ENCODE measurements around the gene POLR2B. TPM values are rescaled to one million over a fixed set of nuclear protein-coding genes. Genes with fewer than 3 reads are reported as not detected.
"Not testable (repeated sequence)": the region's sequence is repeated elsewhere in the genome, so short reads cannot be mapped to it uniquely, and the experiment has no call there.

The POLR2B gene
- total RNA-seq = 107 and 116 TPM in 2 replicates
- long read RNA-seq, transcript POLR2B-203 (24 exons, 3,666 nt) = minor isoform, 6 of 253 reads
- long read RNA-seq, transcript POLR2B-201 (25 exons, 3,748 nt) = major isoform, 156 of 253 reads
- long read RNA-seq, partial matches to known transcripts = 75 of 253 reads
- long read RNA-seq, other reads (novel, unspliced or antisense) = 13 of 253 reads

DNA sequence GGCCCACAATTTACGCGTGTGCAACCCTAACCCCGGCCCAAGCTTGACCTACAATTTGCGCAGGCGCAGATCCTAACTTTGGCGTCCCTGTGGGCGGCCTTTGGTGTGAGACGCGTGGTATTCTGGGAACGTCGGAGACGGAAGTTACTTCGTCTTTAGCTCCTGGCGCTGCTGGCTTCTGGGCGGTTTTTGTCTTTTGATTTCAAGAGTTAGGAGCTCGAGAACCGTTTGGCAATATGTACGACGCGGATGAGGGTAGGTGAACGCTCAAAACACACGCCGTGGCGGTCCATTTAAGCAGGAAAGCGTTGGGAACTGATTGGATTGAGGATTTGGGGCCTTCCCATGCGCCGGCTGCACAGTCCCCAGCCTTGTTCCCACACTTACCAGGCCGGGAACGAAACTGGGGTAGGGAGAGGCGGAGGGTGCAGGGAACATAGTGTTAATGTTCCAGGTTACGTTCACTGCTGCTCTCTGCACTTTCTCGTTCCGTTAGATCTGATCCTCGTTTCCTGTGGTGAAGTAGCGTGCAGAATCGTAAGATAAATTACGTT lies at the start of gene POLR2B:
Gene POLR2B (plus strand): TSS at position 147 of the 554 bp plus-strand sequence. CDS start 90 bp downstream, at position 237.
- Mint-ChIP-seq H3K4me1 (ENCODE audit: low read depth) (peaks cover 25% of the 10 kb centered on the region), H3K4me3 (ENCODE audit: low read depth) (peak within 1 kb of the TSS; percentile 100), H3K36me3 (ENCODE audit: insufficient read depth) (peaks cover 3% of the 10 kb centered on the region), H3K27me3 (no peaks in the 10 kb centered on the region), H3K9me3 (ENCODE audit: low read depth) (no peaks in the 10 kb centered on the region), H3K27ac (peak within 1 kb of the TSS; percentile 100)
- TF ChIP-seq, protein P1, sequence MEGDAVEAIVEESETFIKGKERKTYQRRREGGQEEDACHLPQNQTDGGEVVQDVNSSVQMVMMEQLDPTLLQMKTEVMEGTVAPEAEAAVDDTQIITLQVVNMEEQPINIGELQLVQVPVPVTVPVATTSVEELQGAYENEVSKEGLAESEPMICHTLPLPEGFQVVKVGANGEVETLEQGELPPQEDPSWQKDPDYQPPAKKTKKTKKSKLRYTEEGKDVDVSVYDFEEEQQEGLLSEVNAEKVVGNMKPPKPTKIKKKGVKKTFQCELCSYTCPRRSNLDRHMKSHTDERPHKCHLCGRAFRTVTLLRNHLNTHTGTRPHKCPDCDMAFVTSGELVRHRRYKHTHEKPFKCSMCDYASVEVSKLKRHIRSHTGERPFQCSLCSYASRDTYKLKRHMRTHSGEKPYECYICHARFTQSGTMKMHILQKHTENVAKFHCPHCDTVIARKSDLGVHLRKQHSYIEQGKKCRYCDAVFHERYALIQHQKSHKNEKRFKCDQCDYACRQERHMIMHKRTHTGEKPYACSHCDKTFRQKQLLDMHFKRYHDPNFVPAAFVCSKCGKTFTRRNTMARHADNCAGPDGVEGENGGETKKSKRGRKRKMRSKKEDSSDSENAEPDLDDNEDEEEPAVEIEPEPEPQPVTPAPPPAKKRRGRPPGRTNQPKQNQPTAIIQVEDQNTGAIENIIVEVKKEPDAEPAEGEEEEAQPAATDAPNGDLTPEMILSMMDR (IDR thresholded peaks at IDR 0.05; ENCODE audit: unreplicated experiment) = no peak
- peak; percentile 84 for DNase-seq (ENCODE audit: low spot score, unreplicated experiment)

DNA sequence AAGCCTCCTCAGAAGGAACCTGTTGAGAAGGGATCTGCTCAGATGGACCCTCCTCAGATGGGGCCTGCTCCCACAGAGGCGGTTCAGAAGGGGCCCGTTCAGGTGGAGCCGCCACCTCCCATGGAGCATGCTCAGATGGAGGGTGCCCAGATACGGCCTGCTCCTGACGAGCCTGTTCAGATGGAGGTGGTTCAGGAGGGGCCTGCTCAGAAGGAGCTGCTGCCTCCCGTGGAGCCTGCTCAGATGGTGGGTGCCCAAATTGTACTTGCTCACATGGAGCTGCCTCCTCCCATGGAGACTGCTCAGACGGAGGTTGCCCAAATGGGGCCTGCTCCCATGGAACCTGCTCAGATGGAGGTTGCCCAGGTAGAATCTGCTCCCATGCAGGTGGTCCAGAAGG lies 48.1 kb upstream of the POLR2B start:
- H3K36me3 Mint-ChIP-seq (ENCODE audit: insufficient read depth) = peaks cover 35% of the 10 kb centered on the region
- H3K27ac Mint-ChIP-seq = no peak overlapping the region
- peaks cover 8% of the 10 kb centered on the region for H3K4me1 Mint-ChIP-seq (ENCODE audit: low read depth)
- TF ChIP-seq, protein P1 (IDR thresholded peaks at IDR 0.05; ENCODE audit: unreplicated experiment) = no peak
- no peaks in the 10 kb centered on the region for H3K9me3 Mint-ChIP-seq (ENCODE audit: low read depth)
- no peaks in the 10 kb centered on the region for H3K27me3 Mint-ChIP-seq
- no peak overlapping the region for H3K4me3 Mint-ChIP-seq (ENCODE audit: low read depth)
- no peak for DNase-seq (ENCODE audit: low spot score, unreplicated experiment)

DNA sequence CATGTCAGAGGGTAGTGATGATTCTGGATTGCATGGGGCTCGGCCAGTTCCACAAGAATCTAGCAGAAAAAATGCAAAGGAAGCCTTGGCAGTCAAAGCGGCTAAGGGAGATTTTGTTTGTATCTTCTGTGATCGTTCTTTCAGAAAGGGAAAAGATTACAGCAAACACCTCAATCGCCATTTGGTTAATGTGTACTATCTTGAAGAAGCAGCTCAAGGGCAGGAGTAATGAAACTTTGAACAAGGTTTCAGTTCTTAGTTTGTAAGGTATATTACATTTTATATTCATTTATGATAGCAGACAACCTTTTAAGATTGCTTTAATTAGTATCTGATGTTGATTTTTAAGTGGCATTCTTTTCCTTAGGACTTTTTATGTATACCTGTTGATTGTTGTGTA lies 46.8 kb upstream of the POLR2B start:
- Mint-ChIP-seq H3K4me3 (ENCODE audit: low read depth) (no peak overlapping the region), H3K36me3 (ENCODE audit: insufficient read depth) (peaks cover 32% of the 10 kb centered on the region), H3K4me1 (ENCODE audit: low read depth) (peaks cover 8% of the 10 kb centered on the region), H3K9me3 (ENCODE audit: low read depth) (no peaks in the 10 kb centered on the region), H3K27ac (no peak overlapping the region), H3K27me3 (no peaks in the 10 kb centered on the region)
- TF ChIP-seq, protein P1 (IDR thresholded peaks at IDR 0.05; ENCODE audit: unreplicated experiment) = no peak
- no peak for DNase-seq (ENCODE audit: low spot score, unreplicated experiment)

DNA sequence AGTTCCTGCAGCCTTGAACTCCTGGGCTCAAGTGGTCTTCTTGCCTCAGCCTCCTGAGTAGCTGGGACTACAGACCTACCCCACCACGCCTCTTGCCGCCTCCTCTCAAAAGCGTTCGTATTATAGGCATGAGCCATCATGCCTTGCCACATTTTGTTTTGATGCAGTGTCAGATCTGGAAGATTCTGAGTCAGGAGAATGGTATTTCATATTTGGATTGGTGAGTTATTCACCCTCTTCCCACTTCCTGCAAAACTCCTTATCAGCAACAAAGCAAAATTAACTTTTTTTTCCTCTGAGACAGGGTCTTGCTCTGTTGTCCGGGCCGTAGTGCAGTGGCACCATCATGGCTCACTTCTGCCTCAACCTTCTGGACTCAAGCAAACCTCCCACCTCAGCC lies 41.4 kb upstream of the POLR2B start:
- TF ChIP-seq, protein P1 (IDR thresholded peaks at IDR 0.05; ENCODE audit: unreplicated experiment) = no peak
- no peaks in the 10 kb centered on the region for H3K27me3 Mint-ChIP-seq
- no peak overlapping the region for H3K4me3 Mint-ChIP-seq (ENCODE audit: low read depth)
- peaks cover 3% of the 10 kb centered on the region for H3K4me1 Mint-ChIP-seq (ENCODE audit: low read depth)
- H3K27ac Mint-ChIP-seq = no peak overlapping the region
- H3K9me3 Mint-ChIP-seq (ENCODE audit: low read depth) = no peaks in the 10 kb centered on the region
- no peak for DNase-seq (ENCODE audit: low spot score, unreplicated experiment)
- peaks cover 15% of the 10 kb centered on the region for H3K36me3 Mint-ChIP-seq (ENCODE audit: insufficient read depth)

DNA sequence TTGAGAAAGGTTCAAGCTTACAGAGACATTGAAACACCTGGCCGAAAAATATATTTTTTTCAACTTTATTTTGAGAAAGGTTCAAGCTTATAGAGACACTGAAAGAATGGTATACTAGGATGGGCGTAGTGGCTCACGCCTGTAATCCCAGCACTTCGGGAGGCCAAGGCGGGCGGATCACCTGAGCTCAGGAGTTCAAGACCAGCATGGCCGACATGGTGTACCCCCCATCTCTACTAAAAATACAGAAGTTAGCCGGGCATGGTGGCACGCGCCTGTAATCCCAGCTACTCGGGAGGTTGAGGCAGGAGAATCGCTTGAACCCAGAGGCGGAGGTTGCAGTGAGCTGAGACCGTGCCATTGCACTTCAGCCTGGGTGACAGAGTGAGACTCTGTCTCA lies 38.9 kb upstream of the POLR2B start:
- DNase-seq (ENCODE audit: low spot score, unreplicated experiment); H3K27ac Mint-ChIP-seq; H3K27me3 Mint-ChIP-seq; H3K4me1 Mint-ChIP-seq (ENCODE audit: low read depth); H3K9me3 Mint-ChIP-seq (ENCODE audit: low read depth); H3K4me3 Mint-ChIP-seq (ENCODE audit: low read depth): not testable (repeated sequence)
- peaks cover 12% of the 10 kb centered on the region for H3K36me3 Mint-ChIP-seq (ENCODE audit: insufficient read depth)

DNA sequence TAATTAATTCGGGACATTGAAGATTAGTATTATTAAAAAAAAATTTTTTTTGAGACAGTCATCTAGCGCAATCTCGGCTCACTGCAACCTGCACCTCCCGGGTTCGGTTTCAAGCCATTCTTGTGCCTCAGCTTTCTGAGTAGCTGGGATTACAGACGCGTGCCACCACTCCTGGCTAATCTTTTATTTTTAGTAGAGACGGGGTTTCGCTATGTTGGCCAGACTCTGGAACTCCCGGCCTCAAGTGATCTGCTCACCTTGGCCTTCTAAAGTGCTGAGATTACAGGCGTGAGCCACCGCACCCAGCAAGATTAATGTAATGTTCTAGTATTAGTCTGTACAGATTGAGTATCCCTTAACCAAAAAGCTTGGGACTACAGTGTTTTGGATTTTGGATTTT lies 38.3 kb upstream of the POLR2B start:
- Mint-ChIP-seq H3K4me3 (ENCODE audit: low read depth) (no peak overlapping the region), H3K36me3 (ENCODE audit: insufficient read depth) (peaks cover 12% of the 10 kb centered on the region), H3K9me3 (ENCODE audit: low read depth) (no peaks in the 10 kb centered on the region), H3K4me1 (ENCODE audit: low read depth) (no peaks in the 10 kb centered on the region), H3K27ac (no peak overlapping the region), H3K27me3 (no peaks in the 10 kb centered on the region)
- TF ChIP-seq, protein P1 (IDR thresholded peaks at IDR 0.05; ENCODE audit: unreplicated experiment) = no peak
- DNase-seq (ENCODE audit: low spot score, unreplicated experiment) = no peak
